HepG2 (cell line): ENCODE results near the gene CHADL. TPM values are rescaled to one million over a fixed set of nuclear protein-coding genes. Genes with fewer than 3 reads are reported as not detected.

Experiments
- ATM ChIP-seq: fragments of 450-650 bp; IDR thresholded peaks from 2 replicates; pipeline ENCODE4 v1.7.1; 2017; ENCODE audit warnings: mild to moderate bottlenecking, borderline replicate concordance
- BRCA1 ChIP-seq: sonication (generic); formaldehyde crosslinking; IDR thresholded peaks from 2 replicates; pipeline ENCODE4 v1.4.0; 2020; ENCODE audit warnings: missing genetic modification reagents
- CREB3 ChIP-seq: sonication (generic); formaldehyde crosslinking; IDR thresholded peaks from 2 replicates; pipeline ENCODE4 v1.5.0; 2020; ENCODE audit warnings: missing genetic modification reagents
- CREBL2 ChIP-seq: sonication (generic); formaldehyde crosslinking; IDR thresholded peaks from 2 replicates; pipeline ENCODE4 v1.8.1; 2023; ENCODE audit warnings: missing genetic modification reagents, mild to moderate bottlenecking, borderline replicate concordance
- E2F1 ChIP-seq: sonication (generic); formaldehyde crosslinking; IDR thresholded peaks from 2 replicates; pipeline ENCODE4 v1.5.0; 2020; ENCODE audit warnings: missing genetic modification reagents
- FOSL2 ChIP-seq: sonication (generic); formaldehyde crosslinking; IDR thresholded peaks from 2 replicates; pipeline ENCODE4 v1.4.0; 2020; ENCODE audit warnings: missing genetic modification reagents
- HNRNPLL ChIP-seq: fragments of 200-400 bp; formaldehyde crosslinking; IDR thresholded peaks from 2 replicates; pipeline ENCODE4 v1.6.1; 2017; ENCODE audit warnings: mild to moderate bottlenecking, low read depth, low read length; ENCODE audit not compliant: poor library complexity, severe bottlenecking
- IRX3 ChIP-seq: sonication (generic); formaldehyde crosslinking; IDR thresholded peaks from 2 replicates; pipeline ENCODE4 v1.8.1; 2023; ENCODE audit warnings: mild to moderate bottlenecking, low read depth, missing genetic modification reagents, borderline replicate concordance
- MAX ChIP-seq: IDR thresholded peaks from 2 replicates; pipeline ENCODE4 v1.6.1; 2012; ENCODE audit warnings: inconsistent platforms
- NR3C1 ChIP-seq: sonication (generic); formaldehyde crosslinking; IDR thresholded peaks from 2 replicates; pipeline ENCODE4 v1.4.0; 2020; ENCODE audit warnings: missing genetic modification reagents
- PAWR ChIP-seq: sonication (generic); formaldehyde crosslinking; IDR thresholded peaks from 2 replicates; pipeline ENCODE4 v1.4.0; 2020; ENCODE audit warnings: missing genetic modification reagents, mild to moderate bottlenecking, borderline replicate concordance
- ZNF10 ChIP-seq: sonication (generic); formaldehyde crosslinking; IDR thresholded peaks from 2 replicates; pipeline ENCODE4 v1.4.0; 2020; ENCODE audit warnings: mild to moderate bottlenecking, low read depth, missing genetic modification reagents, borderline replicate concordance
- ZNF431 ChIP-seq: sonication (generic); formaldehyde crosslinking; IDR thresholded peaks from 2 replicates; pipeline ENCODE4 v1.9.0; 2022; ENCODE audit warnings: missing genetic modification reagents, low read depth, mild to moderate bottlenecking, borderline replicate concordance
- ZNF512B ChIP-seq: sonication (generic); formaldehyde crosslinking; IDR thresholded peaks from 2 replicates; pipeline ENCODE4 v1.5.1; 2020; ENCODE audit warnings: missing genetic modification reagents, mild to moderate bottlenecking, borderline replicate concordance
- ZNF570 ChIP-seq: sonication (generic); formaldehyde crosslinking; IDR thresholded peaks from 2 replicates; pipeline ENCODE4 v1.4.0; 2020; ENCODE audit warnings: mild to moderate bottlenecking, missing genetic modification reagents, borderline replicate concordance
- ZNF790 ChIP-seq: sonication (generic); formaldehyde crosslinking; IDR thresholded peaks from 2 replicates; pipeline ENCODE4 v1.8.0; 2022; ENCODE audit warnings: missing genetic modification reagents, mild to moderate bottlenecking, borderline replicate concordance
- ZSCAN21 ChIP-seq: sonication (generic); formaldehyde crosslinking; IDR thresholded peaks from 2 replicates; pipeline ENCODE4 v1.8.0; 2022; ENCODE audit warnings: mild to moderate bottlenecking, missing genetic modification reagents, moderate library complexity, borderline replicate concordance
- ZSCAN25 ChIP-seq: sonication (generic); formaldehyde crosslinking; IDR thresholded peaks from 2 replicates; pipeline ENCODE4 v1.8.0; 2022; ENCODE audit warnings: mild to moderate bottlenecking, missing genetic modification reagents
- ZSCAN29 ChIP-seq: sonication (generic); formaldehyde crosslinking; conservative IDR thresholded peaks from 2 replicates; pipeline ENCODE4 v1.4.0; 2020; ENCODE audit warnings: mild to moderate bottlenecking, missing genetic modification reagents
- ZSCAN5A ChIP-seq: sonication (generic); formaldehyde crosslinking; IDR thresholded peaks from 2 replicates; pipeline ENCODE4 v1.8.0; 2022; ENCODE audit warnings: mild to moderate bottlenecking, missing genetic modification reagents, borderline replicate concordance
- polyA plus RNA-seq, 8 experiments: library from polyadenylated mRNA; depleted of rRNA in 3 of 8; stranded (reverse) in 7 of 8; unstranded in 1 of 8; fragments of >200 nt; fragmentation: Illumina TruSeq in 4 of 8; extraction: Trizol in 4 of 8; gene quantifications; 2 replicates each; pipeline versions ENCODE4 v1.2.1 to v1.2.3, GENCODE V29; 2011 to 2016; ENCODE audit warnings: low read depth in 4 of 8, missing spikeins in 1 of 8, mixed read lengths in 1 of 8; ENCODE audit not compliant: insufficient read depth in 1 of 8
- total RNA-seq, 5 experiments: library from RNA; depleted of rRNA; stranded (reverse); fragments of >200 nt; fragmentation: Illumina TruSeq; extraction: Trizol; gene quantifications; 2 replicates each; pipeline ENCODE4 v1.2.3, GENCODE V29; 2016; ENCODE audit warnings: low read depth in 1 of 5

CHADL gene
- total and polyA plus RNA-seq, 2 of the 13 experiments (the other 11 are each of a cell fraction or from before 2014, with no cell fraction given), result 2.8 to 8.1 TPM

GRCh38 chr22:41234815-41235695 lies 5.7 kb downstream of the CHADL start (continued):
- no peak for TF ChIP-seq ZNF512B
- 0 out of 2 replicates have a peak, but pooled peaks have one; percentile 40 for TF ChIP-seq MAX
- no peak for TF ChIP-seq ZSCAN5A (CRISPR knock-in tag)
- no peak for TF ChIP-seq ATM
- TF ChIP-seq ZSCAN25 (CRISPR knock-in tag), result no peak
- no peak for TF ChIP-seq PAWR (CRISPR knock-in tag)
- no peak for TF ChIP-seq NR3C1 (CRISPR knock-in tag)
- no peak for TF ChIP-seq CREB3 (CRISPR knock-in tag)
- no peak for TF ChIP-seq E2F1 (CRISPR knock-in tag)
- TF ChIP-seq FOSL2 (CRISPR knock-in tag), result peak; percentile 71
- 0 out of 2 replicates have a peak, but pooled peaks have one; percentile 42 for TF ChIP-seq ZNF431 (CRISPR knock-in tag)
- TF ChIP-seq BRCA1 (CRISPR knock-in tag), result no peak
- no peak for TF ChIP-seq ZNF570 (CRISPR knock-in tag)
- no peak for TF ChIP-seq IRX3
- peak; percentile 34 for TF ChIP-seq HNRNPLL
- TF ChIP-seq ZNF10 (CRISPR knock-in tag), result no peak
- no peak for TF ChIP-seq ZSCAN29 (CRISPR knock-in tag)
- no peak for TF ChIP-seq CREBL2 (CRISPR knock-in tag)
- no peak for TF ChIP-seq ZSCAN21 (CRISPR knock-in tag)
- TF ChIP-seq ZNF790 (CRISPR knock-in tag), result no peak
